Measurements from ENCODE around the gene SEMA3D. TPM values are rescaled to one million over a fixed set of nuclear protein-coding genes. Genes with fewer than 3 reads are reported as not detected.

Gene SEMA3D
- 18.9 and 27.4 TPM in 2 replicates for total RNA-seq

GRCh38 chr7:85186521-85187241, at the start of gene SEMA3D:
Gene SEMA3D, minus strand, starts transcription at chr7:85187056. Its CDS starts 65,165 bp downstream, at chr7:85121891.

